IPS DF 6.9 (cell line): Measurements from ENCODE around the gene SLC49A3.
"Not testable (repeated sequence)": the region's sequence is repeated elsewhere in the genome, so short reads cannot be mapped to it uniquely, and the experiment has no call there.

Experiments used
- DNase-seq: peaks from one replicate; pipeline ENCODE4 v3.0.0-alpha.2; 2013; ENCODE audit warnings: low read depth, low spot score
- H3K27ac ChIP-seq: one replicate; pipeline ENCODE4 v1.5.1; 2013; ENCODE audit warnings: low read length, control low read depth
- H3K27me3 ChIP-seq: 2 replicates; pipeline ENCODE4 v1.6.1; 2013; ENCODE audit warnings: mild to moderate bottlenecking, low read length; ENCODE audit not compliant: control insufficient read depth, insufficient read depth
- H3K36me3 ChIP-seq: 2 replicates; pipeline ENCODE4 v1.6.1; 2013; ENCODE audit warnings: low read length; ENCODE audit not compliant: control insufficient read depth, insufficient read depth
- H3K4me1 ChIP-seq: 2 replicates; pipeline ENCODE4 v1.6.1; 2013; ENCODE audit warnings: low read length; ENCODE audit not compliant: control insufficient read depth, insufficient read depth
- H3K4me3 ChIP-seq: 2 replicates; pipeline ENCODE4 v1.5.1; 2013; ENCODE audit warnings: mild to moderate bottlenecking, low read length
- H3K9me3 ChIP-seq: 2 replicates; pipeline ENCODE4 v1.6.1; 2013; ENCODE audit warnings: low read length, inconsistent platforms; ENCODE audit not compliant: control insufficient read depth, insufficient read depth
- WGBS: extraction: QIAGEN DNeasy Blood & Tissue Kit; methylation state at CpG from one replicate; pipeline ENCODE4 v1.1.7; 2013; ENCODE audit warnings: mixed read lengths, missing lambda C conversion rate; ENCODE audit not compliant: insufficient read length, insufficient coverage; 5-methylcytosine and 5-hydroxymethylcytosine counted together

SLC49A3 gene

DNA sequence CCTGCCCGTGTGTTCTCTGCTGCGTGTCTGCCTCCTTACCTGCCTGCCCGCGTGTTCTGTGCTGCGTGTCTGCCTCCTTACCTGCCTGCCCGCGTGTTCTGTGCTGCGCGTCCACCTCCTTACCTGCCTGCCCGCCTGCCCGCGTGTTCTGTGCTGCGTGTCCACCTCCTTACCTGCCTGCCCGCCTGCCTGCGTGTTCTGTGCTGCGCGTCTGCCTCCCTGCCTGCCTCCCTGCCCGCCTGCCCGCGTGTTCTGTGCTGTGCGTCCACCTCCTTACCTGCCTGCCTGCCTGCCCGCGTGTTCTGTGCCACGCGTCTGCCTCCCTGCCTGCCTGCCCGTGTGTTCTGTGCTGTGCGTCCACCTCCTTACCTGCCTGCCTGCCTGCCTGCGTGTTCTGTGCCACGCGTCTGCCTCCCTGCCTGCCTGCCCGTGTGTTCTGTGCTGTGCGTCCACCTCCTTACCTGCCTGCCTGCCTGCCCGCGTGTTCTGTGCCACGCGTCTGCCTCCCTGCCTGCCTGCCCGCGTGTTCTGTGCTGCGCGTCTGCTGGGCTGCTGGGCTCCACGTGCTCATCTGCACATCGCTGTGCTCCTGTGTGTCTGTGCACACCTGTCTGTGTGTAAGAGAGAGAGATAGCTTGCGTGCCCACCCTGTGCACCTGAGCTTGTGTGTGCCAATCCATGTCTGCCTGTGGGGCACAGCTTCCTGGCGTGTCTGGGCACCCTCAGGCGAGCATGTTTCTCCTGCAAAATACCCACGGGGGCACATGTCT, 53.7 kb downstream of the SLC49A3 start:
- H3K27me3 ChIP-seq, H3K9me3 ChIP-seq, H3K4me3 ChIP-seq, H3K4me1 ChIP-seq, DNase-seq, H3K36me3 ChIP-seq, H3K27ac ChIP-seq: not testable (repeated sequence)
- WGBS: no CpG with 5 or more reads among the region's 46 CpGs

DNA sequence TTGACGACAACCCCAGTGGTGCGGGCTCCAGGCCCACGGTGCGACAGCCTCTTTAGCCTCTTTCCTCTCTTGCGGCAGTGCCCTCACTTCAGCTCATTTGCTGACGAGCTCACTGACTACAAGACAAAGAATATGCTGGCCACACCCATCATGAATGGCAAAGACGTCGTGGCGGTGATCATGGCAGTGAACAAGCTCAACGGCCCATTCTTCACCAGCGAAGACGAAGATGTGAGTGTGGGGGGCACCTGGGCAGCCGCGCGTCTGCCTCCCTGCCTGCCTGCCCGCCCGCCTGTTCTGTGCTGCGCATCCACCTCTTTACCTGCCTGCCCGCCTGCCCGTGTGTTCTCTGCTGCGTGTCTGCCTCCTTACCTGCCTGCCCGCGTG, 54.4 kb downstream of the SLC49A3 start:
- no peak overlapping the region for H3K4me3 ChIP-seq
- no peaks in the 10 kb centered on the region for H3K27me3 ChIP-seq
- H3K4me1 ChIP-seq: no peaks in the 10 kb centered on the region
- no peaks in the 10 kb centered on the region for H3K36me3 ChIP-seq
- WGBS: no CpG with 5 or more reads among the region's 23 CpGs
- H3K9me3 ChIP-seq: no peaks in the 10 kb centered on the region
- H3K27ac ChIP-seq: no peak overlapping the region
- no peak for DNase-seq

GRCh38 chr4:633976-634598, 54.9 kb downstream of the SLC49A3 start:
- no peaks in the 10 kb centered on the region for H3K36me3 ChIP-seq
- H3K4me3 ChIP-seq: no peak overlapping the region
- H3K27me3 ChIP-seq: no peaks in the 10 kb centered on the region
- no peak for DNase-seq
- H3K27ac ChIP-seq: no peak overlapping the region
- no CpG with 5 or more reads among the region's 15 CpGs for WGBS
- no peaks in the 10 kb centered on the region for H3K4me1 ChIP-seq
- H3K9me3 ChIP-seq: no peaks in the 10 kb centered on the region

DNA sequence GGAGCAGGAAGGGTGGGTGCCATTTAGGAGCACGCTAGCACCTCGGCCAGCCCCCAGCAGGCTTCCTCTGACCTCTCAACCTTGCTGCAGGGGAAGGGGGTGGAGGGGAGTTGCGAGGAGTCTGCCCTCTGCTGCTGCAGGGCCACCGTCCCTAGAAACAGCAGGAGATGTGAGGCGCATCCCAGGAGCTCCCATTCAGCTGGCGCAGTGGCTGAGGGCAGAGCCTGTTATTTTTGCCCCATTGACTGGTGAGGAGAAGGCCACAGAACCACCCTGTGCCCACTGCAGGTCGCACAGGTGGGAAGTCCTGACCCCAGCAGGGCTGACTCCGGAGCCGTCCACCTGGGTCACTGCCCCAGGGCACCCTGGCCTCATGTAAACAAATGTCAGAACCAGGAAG, 55.5 kb downstream of the SLC49A3 start:
- Histone ChIP-seq H3K27me3 (no peaks in the 10 kb centered on the region), H3K9me3 (no peaks in the 10 kb centered on the region), H3K4me3 (no peak overlapping the region), H3K36me3 (no peaks in the 10 kb centered on the region), H3K4me1 (no peaks in the 10 kb centered on the region), H3K27ac (no peak overlapping the region)
- no CpG with 5 or more reads among the region's 9 CpGs for WGBS
- DNase-seq: no peak

DNA sequence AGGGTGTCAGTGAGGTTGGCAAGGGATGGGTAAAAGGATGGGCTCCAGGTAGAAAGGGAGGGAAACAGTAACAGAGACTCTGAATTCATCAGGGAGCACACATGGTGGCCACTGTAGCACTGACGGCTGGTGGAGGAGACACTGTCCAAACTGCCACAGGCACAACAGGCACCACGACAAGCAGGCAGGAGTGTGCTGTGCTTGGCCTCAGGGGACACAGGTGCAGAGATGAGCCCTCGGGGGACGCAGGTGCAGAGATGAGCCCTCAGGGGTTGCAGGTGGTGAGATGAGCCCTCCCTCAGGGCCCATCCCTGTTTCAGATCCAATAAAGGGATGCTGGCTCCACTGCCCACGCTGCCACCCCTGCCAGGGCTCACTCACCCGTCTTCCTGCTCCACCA, 56.0 kb downstream of the SLC49A3 start:
- no peak overlapping the region for H3K27ac ChIP-seq
- H3K4me3 ChIP-seq: no peak overlapping the region
- H3K9me3 ChIP-seq: no peaks in the 10 kb centered on the region
- DNase-seq: no peak
- no peaks in the 10 kb centered on the region for H3K4me1 ChIP-seq
- no peaks in the 10 kb centered on the region for H3K27me3 ChIP-seq
- H3K36me3 ChIP-seq: no peaks in the 10 kb centered on the region
- WGBS: no CpG with 5 or more reads among the region's 6 CpGs

DNA sequence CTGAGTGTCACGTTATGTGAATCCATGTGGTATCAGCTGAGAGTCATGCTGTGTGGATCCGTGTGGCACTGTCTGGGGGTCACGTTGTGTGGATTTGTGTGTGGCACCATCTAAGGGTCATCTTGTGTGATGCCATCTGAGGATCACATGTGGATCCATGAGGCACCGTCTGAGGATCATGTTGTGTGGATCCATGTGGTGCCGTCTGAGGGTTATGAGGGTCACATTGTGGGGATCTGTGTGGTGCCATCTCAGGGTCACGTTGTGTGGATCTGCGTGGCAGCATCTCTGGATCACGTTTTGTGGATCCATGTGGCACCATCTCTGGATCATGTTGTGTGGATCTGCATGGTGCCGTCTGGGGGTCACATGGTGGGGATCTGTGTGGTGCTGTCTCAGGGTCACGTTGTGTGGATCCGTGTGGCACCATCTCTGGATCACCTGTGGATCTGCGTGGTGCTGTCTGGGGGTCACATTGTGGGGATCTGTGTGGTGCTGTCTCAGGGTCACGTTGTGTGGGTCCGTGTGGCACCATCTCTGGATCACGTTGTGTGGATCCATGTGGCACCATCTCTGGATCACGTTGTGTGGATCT, 56.7 kb downstream of the SLC49A3 start:
- Histone ChIP-seq H3K4me3 (no peak overlapping the region), H3K9me3 (no peaks in the 10 kb centered on the region), H3K36me3 (no peaks in the 10 kb centered on the region), H3K27me3 (no peaks in the 10 kb centered on the region), H3K27ac (no peak overlapping the region), H3K4me1 (no peaks in the 10 kb centered on the region)
- DNase-seq: no peak
- no CpG with 5 or more reads among the region's 16 CpGs for WGBS
